ENCODE measurements around the gene MTHFD1L. TPM values are rescaled to one million over a fixed set of nuclear protein-coding genes. Genes with fewer than 3 reads are reported as not detected.

Gene MTHFD1L
- total and polyA plus RNA-seq, 2 of the 8 experiments (the other 6 are each of a cell fraction or from before 2014, with no cell fraction given) = 29.2 to 105 TPM

GRCh38 chr6:151007922-151008321 is 142.4 kb downstream of the MTHFD1L start:
- Histone ChIP-seq H3K18ac (ENCODE audit: extremely low read depth, low read length) (no peak overlapping the region), H2BK12ac (ENCODE audit: low read depth, low read length) (no peak overlapping the region), H4K91ac (replicated peaks; ENCODE audit: insufficient read length, low read length) (no peak overlapping the region), H3K4ac (replicated peaks; ENCODE audit: insufficient read length, low read depth, low read length) (no peak overlapping the region), H4K5ac (ENCODE audit: insufficient read length, low read depth, low read length) (no peak overlapping the region), H4K20me1 (replicated peaks in 1 of 2; ENCODE audit: control insufficient read depth in 1 of 2, insufficient read depth in 2 of 2, low read length in 2 of 2) (no peaks in the 10 kb centered on the region), H3K4me2 (ENCODE audit: insufficient read depth in 1 of 2, low read depth in 2 of 2, low read length in 2 of 2) (no peak overlapping the region), H3K36me3 (ENCODE audit: control insufficient read depth in 2 of 4, insufficient read depth in 4 of 4, low read length in 3 of 4) (peaks cover 0 to 8% (median 4%) of the 10 kb centered on the region in 4 experiments; a peak in 3 of 8 replicates), H3K79me1 (ENCODE audit: low read depth, low read length) (no peaks in the 10 kb centered on the region; the same call in 1 of the 2 replicates), H3K4me3 (ENCODE audit: extremely low read depth in 1 of 4, insufficient read depth in 2 of 4, low read depth in 3 of 4, low read length in 4 of 4) (no peak overlapping the region), H2BK5ac (ENCODE audit: low read depth, low read length) (no peak overlapping the region), H4K8ac (ENCODE audit: extremely low read depth, insufficient read depth, low read length) (no peak overlapping the region), H3K14ac (ENCODE audit: insufficient read length) (no peak overlapping the region), H2BK15ac (ENCODE audit: low read length) (no peak overlapping the region), H3K27me3 (replicated peaks in 1 of 4; ENCODE audit: control insufficient read depth in 3 of 4, extremely low read depth in 1 of 4, insufficient read depth in 3 of 4, low read length in 3 of 4) (no peaks in the 10 kb centered on the region), H3K79me2 (ENCODE audit: control insufficient read depth in 1 of 2, insufficient read depth in 2 of 2, low read length in 2 of 2) (no peaks in the 10 kb centered on the region), H3K23me2 (ENCODE audit: low read depth, low read length) (0 out of 2 replicates have a peak, but pooled peaks cover 3% of the 10 kb centered on the region), H3K9me3 (ENCODE audit: insufficient read depth in 2 of 2, low read depth in 1 of 2, low read length in 1 of 2) (no peaks in the 10 kb centered on the region), H3K56ac (replicated peaks; ENCODE audit: insufficient read length, low read depth, low read length) (no peak overlapping the region), H2BK120ac (replicated peaks; ENCODE audit: low read depth, low read length) (no peak overlapping the region), H3K23ac (ENCODE audit: insufficient read length) (no peak overlapping the region), H2AFZ (ENCODE audit: low read length) (no peak overlapping the region), H3K4me1 (replicated peaks in 1 of 4; ENCODE audit: control insufficient read depth in 3 of 4, insufficient read depth in 4 of 4, low read length in 3 of 4) (peaks cover 0 to 14% (median 8%) of the 10 kb centered on the region in 4 experiments; a peak in 5 of 7 replicates), H3K9ac (replicated peaks in 1 of 4; ENCODE audit: extremely low read depth in 1 of 4, low read depth in 3 of 4, low read length in 3 of 4) (no peak overlapping the region), H3K27ac (ENCODE audit: low read depth, low read length) (no peak overlapping the region), H2BK20ac (ENCODE audit: low read length) (no peak overlapping the region), H2AK5ac (ENCODE audit: low read depth, low read length) (no peak overlapping the region)
- no peak for FAIRE-seq
- ChIA-PET POLR2A (ENCODE audit: partially characterized antibody) (interaction anchor here (1.2 kb wide), 1 partner anchor 11 kb away, joined by 3 read pairs; no protein-coding TSS in a partner anchor), CTCF (ENCODE audit: partially characterized antibody) (interaction anchor here (0.9 to 2.4 kb wide), 4 partner anchors 10 to 326 kb away, joined by 3 to 24 read pairs (median 6); no protein-coding TSS in a partner anchor)
- no peak for DNase-seq (ENCODE audit: low read depth in 1 of 2, low spot score in 2 of 2)
- 78% methylated on average over 4 of the region's 4 CpGs; no CpG with 5 or more reads in 1 of the 2 experiments for WGBS, 2 experiments (ENCODE audit: extremely low coverage in 1 of 2, insufficient coverage in 1 of 2, insufficient read length in 1 of 2, insufficient replicate concordance in 2 of 2, low coverage in 1 of 2, low lambda C conversion rate in 2 of 2, missing lambda C conversion rate in 1 of 2)
- no peak for TF ChIP-seq ATF3 (IDR thresholded peaks at IDR 0.05; ENCODE audit: insufficient read depth, low read depth, low read length)
- no peak for TF ChIP-seq CREB1 (IDR thresholded peaks at IDR 0.05)
- TF ChIP-seq TBP (IDR thresholded peaks at IDR 0.05; ENCODE audit: low read depth, low read length) = no peak

Measured in H1 (cell line).